GM19193 (cell line): ENCODE measurements around the gene CSNK2A2.
A peak's percentile ranks its signal among the peaks of the same experiment; 100 is the strongest.

Experiments
- POLR2A ChIP-seq: IDR thresholded peaks from 4 replicates; pipeline ENCODE4 v1.6.1; 2011; ENCODE audit not compliant: insufficient read depth, insufficient read length; ENCODE audit errors: extremely low read depth

Gene CSNK2A2

DNA sequence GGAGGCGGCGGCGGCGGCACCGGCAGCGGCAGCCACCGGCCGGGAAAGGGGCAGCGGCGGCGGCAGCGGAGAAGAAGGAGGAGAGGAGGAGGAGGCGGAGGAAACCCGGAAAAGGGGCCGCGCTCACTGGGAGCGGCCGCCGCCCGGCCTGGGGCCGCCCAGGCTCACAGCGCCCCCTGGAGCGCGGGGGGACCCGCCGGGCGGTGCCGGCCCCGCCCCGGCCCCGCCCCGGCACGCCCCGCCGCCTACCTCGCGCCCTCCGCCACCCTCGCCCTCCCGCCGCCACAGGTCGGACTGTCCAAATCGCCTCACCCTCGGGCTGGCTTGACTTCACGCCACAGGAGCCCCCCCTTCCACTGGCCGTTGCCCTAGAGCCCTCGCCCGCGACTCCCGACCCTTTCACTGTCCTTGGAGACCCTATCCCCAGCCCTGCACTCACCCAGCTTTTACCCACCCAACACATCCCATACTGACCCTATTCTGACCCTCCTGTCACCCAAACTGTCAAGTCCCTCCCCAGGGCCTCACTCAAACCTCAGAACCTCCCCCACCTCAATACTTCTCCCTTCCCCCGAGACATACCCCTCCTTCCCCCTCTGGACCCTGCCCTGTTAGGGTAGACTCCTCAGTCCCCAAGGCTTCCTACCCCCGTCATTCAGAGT lies at the start of gene CSNK2A2:
Gene CSNK2A2, minus strand, starts transcription at position 85 of the 662 bp plus-strand sequence. CDS start 370 bp downstream, outside the sequence.
- peak; percentile 55 for TF ChIP-seq POLR2A

DNA sequence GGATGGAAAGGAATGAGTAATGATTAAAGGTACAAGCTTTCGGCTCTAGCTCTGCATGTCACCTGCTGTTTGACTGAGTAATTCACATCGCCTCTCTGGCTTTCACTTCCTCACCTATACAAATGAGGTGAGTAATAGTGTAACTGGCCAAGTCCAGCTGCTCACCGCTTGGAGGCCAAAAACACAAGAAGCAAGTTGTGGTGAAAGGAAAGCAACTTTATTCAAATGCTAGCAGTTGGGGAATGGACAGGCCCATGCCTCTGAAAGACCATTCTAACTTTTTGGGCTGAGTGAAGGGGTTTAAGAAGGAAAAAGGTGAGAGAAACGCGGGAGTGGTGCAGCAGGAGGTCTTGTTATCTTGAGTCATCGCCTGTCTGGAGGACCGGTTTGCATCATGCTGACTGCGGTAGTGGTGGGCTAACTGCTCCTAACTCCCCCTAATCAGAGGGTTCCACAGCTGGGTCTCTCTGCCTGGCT lies 45.7 kb upstream of the CSNK2A2 start:
- peak; percentile 61 for TF ChIP-seq POLR2A

DNA sequence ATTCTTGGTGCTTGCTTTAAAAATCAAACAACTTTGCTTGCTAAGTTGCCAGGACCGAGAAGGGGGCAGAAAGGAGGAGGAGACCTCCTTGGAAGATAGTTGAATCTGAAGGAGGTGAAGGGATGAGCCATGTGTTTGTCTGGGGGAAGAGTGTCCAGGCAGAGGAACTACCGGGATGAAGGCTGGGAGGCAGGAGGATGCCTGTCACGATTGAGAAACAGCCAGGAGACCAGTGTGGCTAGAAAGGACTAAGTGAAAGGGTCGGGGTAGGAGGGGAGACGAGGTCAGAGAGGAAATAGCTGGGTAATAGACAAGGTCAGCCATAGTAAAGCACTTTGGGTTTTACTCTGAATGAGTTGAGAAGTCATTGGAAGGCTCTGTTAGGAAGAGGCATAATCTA lies 38.9 kb upstream of the CSNK2A2 start:
- TF ChIP-seq POLR2A = no peak

DNA sequence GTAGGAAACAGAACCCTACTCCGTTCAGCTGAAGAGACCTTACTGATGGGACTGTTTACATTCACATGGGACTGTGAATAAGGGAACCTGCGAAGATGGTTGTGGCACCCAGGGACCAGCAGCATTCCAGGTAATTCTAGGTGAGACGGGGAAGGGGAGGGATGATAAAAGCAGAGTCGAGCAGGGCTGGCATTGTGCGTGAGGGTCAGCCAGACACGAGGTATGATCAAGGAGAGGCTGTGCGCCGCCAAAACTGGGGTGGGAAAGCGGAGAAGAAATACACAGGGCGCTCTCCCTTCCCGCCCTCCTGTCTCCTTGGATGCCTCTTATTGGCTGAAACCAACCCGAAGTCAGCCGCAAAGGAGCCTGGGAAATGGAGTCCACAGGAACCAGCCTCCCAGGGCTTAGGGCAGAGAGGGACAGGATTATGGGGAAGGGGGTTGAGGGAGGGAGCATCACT lies 38.4 kb upstream of the CSNK2A2 start:
- no peak for TF ChIP-seq POLR2A

DNA sequence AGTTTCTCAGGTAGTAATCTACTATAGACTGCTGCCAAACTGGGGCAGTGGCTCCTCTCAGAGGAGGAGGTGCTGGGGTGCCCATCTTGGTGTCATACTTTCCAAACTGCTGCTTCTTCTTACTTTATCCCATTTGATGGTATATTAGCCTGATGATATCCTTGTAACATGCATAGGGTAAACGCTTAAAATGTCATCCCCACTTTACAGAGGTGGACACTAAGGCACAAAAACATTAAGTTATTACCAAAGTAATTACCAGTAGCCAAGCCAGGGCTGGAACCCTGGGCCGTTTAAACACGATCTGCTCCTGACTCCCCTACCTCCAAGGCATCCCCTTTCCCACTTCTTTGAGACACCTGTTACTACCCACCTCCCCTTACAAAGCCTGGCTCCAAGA lies 37.8 kb upstream of the CSNK2A2 start:
- TF ChIP-seq POLR2A = no peak

DNA sequence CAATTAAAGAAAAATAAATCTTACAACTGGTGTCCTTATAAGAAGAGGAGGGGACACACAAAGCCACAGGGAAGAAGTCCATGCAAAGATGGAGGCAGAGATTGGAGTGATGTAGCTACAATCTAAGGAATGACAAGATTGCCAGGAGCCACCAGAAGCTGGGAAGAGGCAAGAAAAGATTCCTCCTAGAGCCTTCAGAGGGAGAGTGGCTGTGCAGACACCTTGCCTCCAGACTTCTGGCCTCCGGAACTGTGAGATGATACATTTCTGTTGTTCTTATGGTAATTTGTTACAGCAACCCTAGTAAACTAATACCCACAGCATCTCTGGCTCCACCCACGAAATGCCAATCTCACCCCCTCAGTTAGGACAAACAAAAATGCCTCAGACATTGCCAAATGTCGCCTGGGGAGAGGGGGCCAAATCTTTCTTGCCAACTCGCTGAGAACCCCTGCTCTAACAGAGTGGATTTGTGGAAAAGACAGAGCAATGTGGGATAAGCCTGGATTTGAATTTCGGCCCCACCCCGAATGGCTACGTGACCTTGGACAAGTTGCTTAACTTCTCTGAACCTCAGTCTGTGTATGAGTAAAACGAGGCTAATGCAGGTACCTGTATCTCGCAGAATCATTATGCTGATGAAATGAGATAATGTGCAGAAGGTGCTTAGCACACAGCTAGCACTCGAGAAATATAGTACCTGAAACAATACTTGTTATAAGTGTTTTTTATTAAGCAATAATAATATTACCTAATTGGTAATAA lies 37.1 kb upstream of the CSNK2A2 start:
- TF ChIP-seq POLR2A = no peak

DNA sequence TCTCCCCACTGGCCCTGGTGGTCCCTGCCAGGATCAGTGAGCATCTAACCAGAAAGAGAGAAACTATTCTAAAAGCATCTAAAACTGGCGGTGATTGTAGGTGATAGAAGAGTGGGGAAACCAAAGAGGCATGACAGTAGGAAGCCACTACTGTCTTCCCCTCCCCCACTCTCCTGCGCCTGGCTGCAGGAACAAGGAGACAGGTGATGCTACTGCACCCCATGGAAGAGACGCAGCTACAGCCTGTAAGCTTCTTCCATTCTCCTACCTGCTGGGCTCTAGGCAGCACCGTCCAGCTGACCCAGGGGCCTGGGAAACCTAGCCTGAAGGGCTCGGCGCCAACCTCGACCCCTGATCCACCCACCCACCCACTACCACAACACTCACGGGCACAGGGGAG lies 32.4 kb upstream of the CSNK2A2 start:
- no peak for TF ChIP-seq POLR2A

DNA sequence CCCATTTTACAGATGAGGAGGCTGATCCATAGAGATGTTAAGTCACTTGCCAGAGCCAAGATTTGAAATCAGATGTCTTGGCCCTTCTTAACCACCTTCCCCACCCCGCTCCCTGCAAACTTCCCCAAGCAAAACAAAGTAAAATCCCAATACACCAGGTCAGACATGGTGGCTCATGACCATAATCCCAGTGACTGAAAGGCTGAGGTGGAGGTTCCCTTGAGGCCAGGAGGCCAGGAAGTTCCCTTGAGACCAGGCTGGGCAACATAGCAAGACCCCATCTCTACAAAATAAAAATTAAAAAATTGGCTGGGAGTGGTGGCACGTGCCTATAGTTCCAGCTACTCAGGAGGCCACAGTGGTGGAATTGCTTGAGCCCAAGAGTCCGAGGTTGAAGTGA lies 28.9 kb upstream of the CSNK2A2 start:
- TF ChIP-seq POLR2A = no peak

DNA sequence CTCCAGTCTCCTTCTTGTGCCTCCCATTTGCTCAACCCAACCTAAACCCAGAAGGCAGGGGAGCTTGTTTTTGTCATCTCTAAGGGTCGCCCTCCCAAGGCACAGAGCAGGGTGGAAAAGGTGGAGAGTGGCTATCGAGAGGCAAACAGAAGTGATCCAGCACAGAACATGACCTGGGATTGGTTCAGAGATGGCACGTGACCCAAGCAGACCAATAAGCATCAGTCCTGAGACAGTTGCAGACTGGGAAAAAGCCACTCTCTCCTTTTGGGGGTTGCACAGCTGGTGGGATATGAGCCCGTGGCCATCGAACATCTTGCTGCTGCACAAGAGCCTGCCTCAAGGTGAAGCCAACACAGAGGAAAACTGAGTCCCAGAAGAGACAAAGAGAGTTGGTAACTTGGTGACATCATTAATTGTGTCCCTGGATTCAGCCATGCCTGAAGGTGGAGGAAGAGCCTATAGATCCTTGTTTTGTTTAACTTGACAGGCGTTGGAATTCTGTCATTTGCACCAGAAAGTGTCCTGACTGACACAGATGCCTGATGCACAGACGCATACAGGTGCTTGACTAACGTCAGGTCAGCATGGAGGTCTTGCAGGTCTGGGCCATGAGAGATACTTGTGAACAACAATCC lies 28.2 kb upstream of the CSNK2A2 start:
- TF ChIP-seq POLR2A = no peak

DNA sequence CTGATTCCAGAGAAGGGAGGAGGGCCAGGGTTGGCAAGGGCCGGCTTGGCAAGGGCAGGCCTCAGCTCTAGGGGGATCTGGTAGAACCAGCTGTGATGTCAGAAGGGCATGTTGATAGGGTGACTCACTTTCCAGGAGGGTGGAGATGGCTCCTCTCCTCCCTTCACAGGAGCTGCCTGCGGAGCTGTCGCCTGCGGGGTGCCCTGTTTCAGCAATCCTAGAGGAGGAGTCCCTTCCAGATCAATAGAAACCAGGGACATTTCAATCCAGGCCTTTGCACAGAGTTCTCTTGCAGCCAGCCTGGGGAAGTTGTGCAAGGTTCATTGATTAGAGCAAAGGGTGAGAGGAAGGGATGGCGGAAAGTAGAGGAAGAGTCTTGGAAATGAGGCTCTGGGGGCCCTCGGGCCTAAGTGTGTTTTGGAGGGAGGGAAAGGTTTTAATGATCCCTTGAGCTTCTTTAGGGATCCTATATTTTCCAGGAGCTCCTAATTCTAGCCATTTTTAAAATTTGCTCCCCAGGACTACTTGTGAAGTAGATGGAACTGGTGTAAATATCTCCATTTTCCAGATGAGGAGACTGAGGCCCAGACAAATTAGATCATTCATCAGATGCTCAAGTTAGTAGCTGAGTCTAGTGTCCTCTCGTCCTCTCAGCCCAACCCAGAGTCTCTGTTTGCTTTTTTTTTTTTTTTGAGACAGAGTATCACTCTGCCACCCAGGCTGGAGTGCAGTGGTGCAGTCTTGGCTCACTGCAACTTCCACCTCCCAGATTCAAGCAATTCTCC lies 24.8 kb upstream of the CSNK2A2 start:
- TF ChIP-seq POLR2A = no peak

DNA sequence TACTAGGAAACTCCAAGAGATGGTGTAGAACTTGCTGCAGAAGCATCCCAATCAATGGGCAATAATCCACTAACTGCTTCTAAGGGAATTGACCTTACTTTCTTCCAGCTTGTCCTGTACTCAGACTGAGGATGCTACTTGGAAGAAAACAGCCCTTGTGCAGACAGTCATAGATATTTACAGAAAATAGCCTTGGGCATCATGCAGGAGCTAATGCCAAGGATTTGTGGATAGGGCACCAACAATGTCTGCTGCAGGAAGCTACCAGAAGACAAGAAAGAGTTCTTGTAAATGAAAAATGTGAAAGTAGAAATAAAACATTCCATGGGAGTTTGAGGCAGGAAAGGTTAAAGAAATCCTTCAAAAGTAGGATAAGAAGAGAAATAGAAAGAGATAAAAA lies 21.5 kb upstream of the CSNK2A2 start:
- TF ChIP-seq POLR2A = no peak

DNA sequence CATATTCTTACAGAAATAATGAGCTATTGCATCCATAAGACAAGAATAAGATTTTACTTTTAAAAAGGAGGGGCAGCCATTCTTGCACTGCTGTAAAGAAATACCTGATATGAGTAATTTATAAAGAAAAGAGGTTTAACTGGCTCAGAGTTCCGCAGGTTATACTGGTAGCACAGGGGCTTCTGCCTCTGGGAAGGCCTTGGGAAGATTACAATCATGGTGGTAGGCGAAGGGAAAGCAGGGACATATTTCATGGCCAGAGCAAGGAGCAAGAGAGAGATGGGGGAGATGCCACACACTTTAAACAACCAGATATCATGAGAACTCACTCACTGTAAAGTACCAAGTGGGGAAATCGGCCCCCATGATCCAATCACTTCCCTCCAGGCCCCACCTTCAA lies 20.9 kb upstream of the CSNK2A2 start:
- TF ChIP-seq POLR2A = no peak

DNA sequence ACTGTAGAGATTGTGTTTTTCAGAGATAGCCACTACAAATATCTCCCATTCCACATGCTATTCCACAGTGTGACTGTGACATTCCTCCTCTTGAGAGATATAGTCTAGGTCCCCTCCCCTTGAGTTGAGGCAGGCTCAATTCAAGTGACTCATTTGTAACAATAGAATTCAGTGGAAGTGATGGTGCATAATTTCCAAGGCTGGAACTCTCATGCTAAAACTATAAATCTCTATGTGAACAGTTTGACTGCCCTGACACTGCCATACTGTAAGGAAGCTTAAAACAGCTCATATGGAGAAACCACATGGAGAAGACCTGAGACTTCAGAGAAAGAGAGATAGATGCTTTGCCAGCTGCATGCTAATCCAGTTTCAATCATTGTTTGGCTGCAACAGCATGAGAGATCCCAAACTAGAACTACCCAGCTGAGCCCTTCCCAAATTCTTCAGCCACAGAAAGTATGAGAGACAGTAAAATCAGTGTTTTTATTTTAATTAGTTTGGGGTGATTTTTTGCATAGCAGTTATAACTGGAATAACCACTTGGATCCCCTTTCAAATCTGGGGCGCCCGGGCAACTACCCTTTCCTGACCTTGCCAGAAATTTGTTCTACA lies 19.5 kb upstream of the CSNK2A2 start:
- no peak for TF ChIP-seq POLR2A

DNA sequence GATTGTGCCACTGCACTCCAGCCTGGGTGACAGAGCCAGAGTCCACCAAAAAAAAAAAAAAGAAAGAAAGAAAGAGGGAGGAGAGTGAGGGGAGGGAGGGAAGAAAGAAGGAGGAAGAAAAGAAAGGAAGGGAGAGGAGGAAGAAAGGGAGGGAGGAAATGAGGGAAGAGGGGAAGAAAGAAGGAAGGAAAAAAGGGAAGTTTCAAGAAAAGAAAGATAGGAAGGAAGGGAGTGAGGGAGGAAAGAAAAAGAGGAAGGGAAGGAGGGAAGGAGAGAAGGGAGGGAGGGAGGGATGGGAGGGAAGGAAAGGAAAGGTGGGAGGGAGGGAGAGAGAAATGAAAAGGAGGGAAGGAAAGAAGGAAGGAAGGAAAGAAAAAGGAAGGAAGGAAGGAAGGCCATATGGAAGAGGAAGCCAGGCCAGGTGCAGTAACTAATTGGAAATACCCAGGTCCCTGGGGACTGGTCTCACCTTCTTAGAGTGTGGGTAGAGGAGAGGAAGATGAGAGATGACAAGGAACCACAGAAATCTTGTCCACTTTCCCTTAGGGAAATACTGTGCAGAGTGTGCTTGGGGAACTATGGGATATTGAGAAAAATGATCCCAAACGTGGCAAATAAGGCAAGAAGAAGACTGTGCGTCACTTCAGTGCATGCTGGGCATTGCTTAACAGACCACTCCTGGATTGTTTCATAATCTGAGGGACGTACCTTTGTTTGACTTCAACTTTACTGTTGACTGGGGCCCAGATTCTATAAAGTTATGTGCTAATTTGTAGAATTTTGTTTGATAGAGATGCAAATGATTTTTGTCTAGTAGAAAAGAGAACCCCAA lies 15.1 kb upstream of the CSNK2A2 start:
- TF ChIP-seq POLR2A = no peak

DNA sequence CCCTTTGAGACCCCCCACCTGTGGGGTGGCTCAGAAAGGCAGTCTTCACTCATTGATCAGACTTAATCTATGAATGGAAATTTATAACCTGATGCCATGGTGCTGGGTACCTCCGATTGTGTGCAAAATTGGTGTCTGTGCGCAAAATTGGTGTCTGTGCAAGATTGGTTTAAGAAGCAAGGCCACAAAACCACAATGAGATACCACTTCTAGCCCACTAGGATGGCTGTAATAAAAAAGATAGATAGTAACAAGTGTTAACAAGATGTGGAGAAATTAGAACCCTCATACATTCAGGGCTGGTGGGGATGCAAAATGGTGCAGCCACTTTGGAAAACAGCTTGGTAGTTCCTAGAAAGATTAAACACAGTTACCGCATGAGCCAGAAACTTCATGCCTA lies 13.9 kb upstream of the CSNK2A2 start:
- no peak for TF ChIP-seq POLR2A
